Peyer's patch (tissue), 4 donors: Measurements from ENCODE around the gene RNLS. TPM values are rescaled to one million over a fixed set of nuclear protein-coding genes. Genes with fewer than 3 reads are reported as not detected.

Source experiments
- DNase-seq, 3 donors: peaks; one replicate each; pipeline ENCODE4 v3.0.0-alpha.2; 2017 to 2019
- H3K27ac ChIP-seq, 4 donors: fragments of 200-600 bp; sonication (generic); one replicate each; pipeline ENCODE4 v1.5.1; 2016 to 2019
- H3K27me3 ChIP-seq, 2 donors: fragments of 200-600 bp; sonication (generic); one replicate each; pipeline ENCODE4 v1.5.1; 2019
- H3K36me3 ChIP-seq, 3 donors: fragments of 200-600 bp; sonication (generic); one replicate each; pipeline ENCODE4 v1.5.1; 2016 to 2019
- H3K4me1 ChIP-seq, 4 donors: fragments of 200-600 bp; sonication (generic); one replicate each; pipeline ENCODE4 v1.5.1; 2016 to 2019
- H3K4me3 ChIP-seq, 4 donors: fragments of 200-600 bp; sonication (generic); 1 replicate in 3 of 4; 2 replicates in 1 of 4; pipeline ENCODE4 v1.5.1; 2016 to 2019; ENCODE audit warnings: mild to moderate bottlenecking in 1 of 4
- H3K9me3 ChIP-seq, 4 donors: fragments of 200-600 bp; sonication (generic); one replicate each; pipeline ENCODE4 v1.5.1; 2016 to 2019; ENCODE audit warnings: mild to moderate bottlenecking in 1 of 4
- POLR2A ChIP-seq, 2 donors: fragments of 450-650 bp; IDR thresholded peaks; one replicate each; pipeline ENCODE4 v1.5.1; 2017; ENCODE audit warnings: antibody characterized with exemption in 2 of 2, mild to moderate bottlenecking in 2 of 2, moderate library complexity in 2 of 2
- total RNA-seq, 4 donors: library from RNA; depleted of rRNA; stranded (reverse); fragments of >200 nt; gene quantifications; one replicate each; pipeline ENCODE4 v1.1.0, GENCODE V29; 2016
- TF ChIP-seq, protein P1 (sequence below), 6 experiments: fragments of 450-650 bp in 4 of 6; fragments of 200-600 bp in 2 of 6; sonication (generic) in 1 of 6; IDR thresholded peaks; one replicate each; pipeline ENCODE4 v1.5.1; 2017 to 2019; ENCODE audit warnings: antibody characterized with exemption in 6 of 6, mild to moderate bottlenecking in 3 of 6, moderate library complexity in 1 of 6

Gene RNLS
- total RNA-seq, 4 donors from 2014 or later: 4.1 to 29.6 (median 22.6) TPM

DNA sequence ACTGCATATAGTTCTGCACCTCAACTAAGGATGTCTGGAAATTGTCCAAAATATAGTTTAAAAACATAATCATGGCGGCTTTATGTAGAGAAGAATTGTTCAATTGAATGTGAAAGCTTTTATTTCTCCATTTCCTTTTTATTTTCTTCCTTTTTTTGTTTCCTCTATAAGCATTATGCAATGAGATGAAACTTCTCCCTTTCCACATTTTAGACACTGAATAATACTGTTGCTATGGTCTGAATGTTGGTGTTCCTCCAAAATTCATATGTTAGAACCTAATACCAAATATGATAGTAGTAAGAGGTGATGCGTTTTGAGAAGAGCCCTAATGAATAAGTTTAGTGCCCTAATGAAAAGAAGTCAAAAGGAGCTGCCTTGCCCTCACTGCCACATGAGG, 175.0 kb downstream of the RNLS start:
- DNase-seq: no peak
- Histone ChIP-seq H3K4me3 (no peak overlapping the region), H3K36me3 (no peaks in the 10 kb centered on the region), H3K27ac (no peak overlapping the region), H3K9me3 (no peaks in the 10 kb centered on the region), H3K27me3 (no peaks in the 10 kb centered on the region), H3K4me1 (no peaks in the 10 kb centered on the region)
- no peak for TF ChIP-seq POLR2A (IDR thresholded peaks at IDR 0.05)
- TF ChIP-seq, protein P1, sequence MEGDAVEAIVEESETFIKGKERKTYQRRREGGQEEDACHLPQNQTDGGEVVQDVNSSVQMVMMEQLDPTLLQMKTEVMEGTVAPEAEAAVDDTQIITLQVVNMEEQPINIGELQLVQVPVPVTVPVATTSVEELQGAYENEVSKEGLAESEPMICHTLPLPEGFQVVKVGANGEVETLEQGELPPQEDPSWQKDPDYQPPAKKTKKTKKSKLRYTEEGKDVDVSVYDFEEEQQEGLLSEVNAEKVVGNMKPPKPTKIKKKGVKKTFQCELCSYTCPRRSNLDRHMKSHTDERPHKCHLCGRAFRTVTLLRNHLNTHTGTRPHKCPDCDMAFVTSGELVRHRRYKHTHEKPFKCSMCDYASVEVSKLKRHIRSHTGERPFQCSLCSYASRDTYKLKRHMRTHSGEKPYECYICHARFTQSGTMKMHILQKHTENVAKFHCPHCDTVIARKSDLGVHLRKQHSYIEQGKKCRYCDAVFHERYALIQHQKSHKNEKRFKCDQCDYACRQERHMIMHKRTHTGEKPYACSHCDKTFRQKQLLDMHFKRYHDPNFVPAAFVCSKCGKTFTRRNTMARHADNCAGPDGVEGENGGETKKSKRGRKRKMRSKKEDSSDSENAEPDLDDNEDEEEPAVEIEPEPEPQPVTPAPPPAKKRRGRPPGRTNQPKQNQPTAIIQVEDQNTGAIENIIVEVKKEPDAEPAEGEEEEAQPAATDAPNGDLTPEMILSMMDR (IDR thresholded peaks at IDR 0.05): no peak

DNA sequence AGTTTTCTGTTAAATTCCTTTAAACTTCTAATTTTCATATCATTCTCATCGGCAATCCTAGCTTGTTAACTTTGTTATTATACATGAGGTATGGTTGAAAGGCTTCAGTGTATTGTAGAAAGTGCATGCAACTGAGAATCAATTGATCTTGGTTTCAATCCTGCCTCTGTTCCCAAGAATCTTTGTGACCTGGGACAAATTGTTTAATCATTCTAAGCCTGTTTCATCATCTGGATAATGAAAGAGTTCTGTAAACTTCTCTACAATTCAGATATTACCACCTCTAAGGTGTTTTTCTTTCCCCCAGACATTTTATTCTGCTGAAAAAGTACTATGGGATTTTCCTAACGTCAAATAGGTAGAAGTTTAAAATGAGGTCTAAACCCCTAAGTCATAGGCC, 179.0 kb downstream of the RNLS start:
- H3K27ac ChIP-seq: no peak overlapping the region
- TF ChIP-seq, protein P1 (IDR thresholded peaks at IDR 0.05): no peak
- TF ChIP-seq POLR2A (IDR thresholded peaks at IDR 0.05): no peak
- no peaks in the 10 kb centered on the region for H3K27me3 ChIP-seq
- no peak for DNase-seq
- no peaks in the 10 kb centered on the region for H3K4me1 ChIP-seq
- H3K9me3 ChIP-seq: no peaks in the 10 kb centered on the region
- H3K36me3 ChIP-seq: no peaks in the 10 kb centered on the region
- H3K4me3 ChIP-seq: no peak overlapping the region

DNA sequence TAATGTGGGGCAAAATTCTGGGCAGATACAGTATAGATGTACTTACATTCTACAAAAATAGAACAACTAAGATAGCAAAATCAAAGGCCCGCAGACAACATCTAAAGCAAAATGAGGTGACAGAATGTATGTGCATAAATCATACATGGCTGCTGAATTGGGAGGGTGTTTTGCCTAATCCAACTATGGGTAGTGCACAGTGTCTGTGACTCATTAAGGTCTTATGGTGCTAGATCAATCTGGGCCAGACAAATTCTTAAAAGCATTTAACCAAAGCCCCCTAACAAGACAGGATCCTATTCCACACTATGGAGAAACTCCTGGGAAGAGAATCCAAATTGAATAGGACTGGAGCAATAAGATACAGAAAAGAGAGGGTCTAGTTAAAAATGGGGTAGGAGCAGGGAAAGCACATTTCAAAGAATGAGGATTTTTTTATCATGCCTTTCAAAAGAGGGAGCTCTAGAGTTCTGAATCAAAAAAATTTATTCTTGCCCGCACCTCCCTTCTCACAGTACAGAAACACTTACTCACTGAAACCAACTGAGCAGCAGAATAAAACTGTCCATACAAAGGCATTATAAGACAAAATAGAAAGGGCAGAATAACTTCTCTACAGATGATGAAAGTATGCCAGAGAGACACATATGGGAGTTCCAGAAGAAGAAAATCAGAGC, 181.3 kb downstream of the RNLS start:
- Histone ChIP-seq H3K4me1 (no peaks in the 10 kb centered on the region), H3K27me3 (no peaks in the 10 kb centered on the region), H3K9me3 (peaks cover 0 to 7% (median 0%) of the 10 kb centered on the region in 4 donors), H3K4me3 (no peak overlapping the region), H3K27ac (no peak overlapping the region), H3K36me3 (no peaks in the 10 kb centered on the region)
- no peak for TF ChIP-seq POLR2A (IDR thresholded peaks at IDR 0.05)
- TF ChIP-seq, protein P1 (IDR thresholded peaks at IDR 0.05): peak in 1 of 6 experiments; percentile 17
- DNase-seq: no peak

DNA sequence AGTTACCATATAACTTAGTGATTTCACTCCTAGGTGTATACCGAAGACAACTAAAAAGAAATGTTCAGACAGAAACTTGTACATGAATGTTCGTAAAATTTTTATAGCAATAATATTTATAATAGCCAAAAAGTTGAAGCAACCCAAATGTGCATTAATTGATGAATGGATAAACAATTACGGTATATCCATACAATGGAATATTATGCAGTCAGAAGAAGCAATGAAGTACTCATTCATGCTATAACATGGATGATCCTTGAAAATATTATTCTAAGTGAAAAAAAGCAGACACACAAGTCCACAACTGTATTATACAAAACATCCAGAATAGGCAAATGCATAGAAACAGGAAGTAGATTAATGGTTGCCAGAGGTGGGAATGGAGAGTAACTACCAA, 183.9 kb downstream of the RNLS start:
- no peak for DNase-seq
- H3K9me3 ChIP-seq: peaks cover 0 to 18% (median 0%) of the 10 kb centered on the region in 4 donors
- H3K27ac ChIP-seq: no peak overlapping the region
- no peak overlapping the region for H3K4me3 ChIP-seq
- H3K4me1 ChIP-seq: no peaks in the 10 kb centered on the region
- TF ChIP-seq POLR2A (IDR thresholded peaks at IDR 0.05): no peak
- TF ChIP-seq, protein P1 (IDR thresholded peaks at IDR 0.05): no peak
- H3K36me3 ChIP-seq: no peaks in the 10 kb centered on the region
- no peaks in the 10 kb centered on the region for H3K27me3 ChIP-seq

DNA sequence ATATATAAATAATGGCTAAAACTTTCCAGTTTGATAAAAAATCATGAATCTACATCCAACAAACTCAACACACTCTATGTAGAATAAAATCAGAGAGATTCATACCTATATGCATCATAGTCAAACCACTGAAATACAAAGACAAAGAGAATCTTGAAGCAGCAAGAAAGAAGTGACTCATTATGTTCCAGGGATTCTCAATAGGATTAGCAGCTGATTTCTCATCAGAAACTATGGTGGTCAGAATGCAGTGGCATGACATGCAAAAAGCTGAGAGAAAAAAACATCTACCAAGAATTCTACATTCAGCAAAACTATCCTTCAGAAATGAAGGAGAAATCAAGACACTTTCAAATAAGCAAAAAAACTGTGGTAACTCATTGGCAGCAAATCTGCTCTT, 187.4 kb downstream of the RNLS start:
- H3K36me3 ChIP-seq: no peaks in the 10 kb centered on the region
- TF ChIP-seq POLR2A (IDR thresholded peaks at IDR 0.05): no peak
- TF ChIP-seq, protein P1 (IDR thresholded peaks at IDR 0.05): no peak
- H3K4me3 ChIP-seq: no peak overlapping the region
- no peak overlapping the region for H3K27ac ChIP-seq
- no peaks in the 10 kb centered on the region for H3K27me3 ChIP-seq
- DNase-seq: no peak
- peaks cover 0 to 18% (median 0%) of the 10 kb centered on the region in 4 donors for H3K9me3 ChIP-seq
- H3K4me1 ChIP-seq: no peaks in the 10 kb centered on the region
